WTC11 (cell line): ENCODE measurements around the gene SMIM22. TPM values are rescaled to one million over a fixed set of nuclear protein-coding genes. Genes with fewer than 3 reads are reported as not detected.

Experiments used
- ATAC-seq: fragments of 200-7000 bp; cut with Tn5 transposase; 2 replicates; pipeline ENCODE4 v1.10.0; 2021; ENCODE audit warnings: mild to moderate bottlenecking, moderate library complexity
- CTCF ChIA-PET: fragments of 300-600 bp; sonication (Branson Sonifier 250); formaldehyde crosslinking; loops from one replicate; lab custom pipeline; 2021; ENCODE audit warnings: antibody characterized with exemption; lab: Charles Lee
- POLR2A ChIA-PET: fragments of 350-600 bp; sonication (Branson Sonifier 250); formaldehyde crosslinking; loops from one replicate; lab custom pipeline; 2021; ENCODE audit warnings: antibody characterized with exemption; lab: Charles Lee
- DNase-seq: peaks from one replicate; pipeline ENCODE4 v3.0.0; 2021; ENCODE audit warnings: low spot score
- H3K27ac Mint-ChIP-seq: 2 replicates; pipeline ENCODE4 v1.8.0; 2021; ENCODE audit warnings: mixed read lengths
- H3K27me3 Mint-ChIP-seq: 2 replicates; pipeline ENCODE4 v1.8.0; 2021; ENCODE audit warnings: low read depth, mild to moderate bottlenecking, moderate library complexity, mixed read lengths
- H3K36me3 Mint-ChIP-seq: 2 replicates; pipeline ENCODE4 v1.8.0; 2021; ENCODE audit warnings: mixed read lengths
- H3K4me1 Mint-ChIP-seq: 2 replicates; pipeline ENCODE4 v1.8.0; 2022; ENCODE audit warnings: mixed read lengths
- H3K4me3 Mint-ChIP-seq: 2 replicates; pipeline ENCODE4 v1.8.0; 2021; ENCODE audit warnings: mild to moderate bottlenecking, moderate library complexity, mixed read lengths
- H3K9me3 Mint-ChIP-seq: 2 replicates; pipeline ENCODE4 v1.8.0; 2021; ENCODE audit warnings: mixed read lengths
- AFF4 ChIP-seq: sonication (generic); formaldehyde crosslinking; IDR thresholded peaks from 2 replicates; pipeline ENCODE4 v1.8.1; 2023; ENCODE audit warnings: mild to moderate bottlenecking, missing genetic modification reagents, borderline replicate concordance
- CREM ChIP-seq: sonication (generic); formaldehyde crosslinking; IDR thresholded peaks from 2 replicates; pipeline ENCODE4 v1.8.1; 2022; ENCODE audit warnings: mild to moderate bottlenecking, missing genetic modification reagents, moderate library complexity
- ESRRA ChIP-seq: sonication (generic); formaldehyde crosslinking; IDR thresholded peaks from 2 replicates; pipeline ENCODE4 v1.8.1; 2022; ENCODE audit warnings: mild to moderate bottlenecking, missing genetic modification reagents, borderline replicate concordance
- FOXJ3 ChIP-seq: sonication (generic); formaldehyde crosslinking; IDR thresholded peaks from 2 replicates; pipeline ENCODE4 v1.9.0; 2021; ENCODE audit warnings: missing genetic modification reagents, mild to moderate bottlenecking, borderline replicate concordance
- FOXK1 ChIP-seq: sonication (generic); formaldehyde crosslinking; IDR thresholded peaks from 2 replicates; pipeline ENCODE4 v1.8.0; 2022; ENCODE audit warnings: mild to moderate bottlenecking, moderate library complexity, missing genetic modification reagents
- FOXP1 ChIP-seq: sonication (generic); formaldehyde crosslinking; IDR thresholded peaks from 2 replicates; pipeline ENCODE4 v1.8.0; 2022; ENCODE audit warnings: missing genetic modification reagents, mild to moderate bottlenecking, moderate library complexity, borderline replicate concordance
- IRF1 ChIP-seq: sonication (generic); formaldehyde crosslinking; IDR thresholded peaks from 2 replicates; pipeline ENCODE4 v1.8.0; 2023; ENCODE audit warnings: missing genetic modification reagents
- NFATC4 ChIP-seq: fragments of 250-450 bp; sonication (Bioruptor Pico); IDR thresholded peaks from 2 replicates; pipeline ENCODE4 v1.9.0; 2021; ENCODE audit warnings: mild to moderate bottlenecking
- NR1H2 ChIP-seq: sonication (generic); formaldehyde crosslinking; IDR thresholded peaks from 2 replicates; pipeline ENCODE4 v1.9.0; 2021; ENCODE audit warnings: mild to moderate bottlenecking, moderate library complexity, missing genetic modification reagents
- TEAD1 ChIP-seq: sonication (generic); formaldehyde crosslinking; IDR thresholded peaks from 2 replicates; pipeline ENCODE4 v1.8.0; 2022; ENCODE audit warnings: mild to moderate bottlenecking, missing genetic modification reagents
- ZBTB21 ChIP-seq: sonication (generic); formaldehyde crosslinking; IDR thresholded peaks from 2 replicates; pipeline ENCODE4 v1.8.1; 2023; ENCODE audit warnings: mild to moderate bottlenecking, missing genetic modification reagents, borderline replicate concordance
- ZNF219 ChIP-seq: sonication (generic); formaldehyde crosslinking; IDR thresholded peaks from 2 replicates; pipeline ENCODE4 v1.8.0; 2023; ENCODE audit warnings: missing genetic modification reagents, mild to moderate bottlenecking, borderline replicate concordance
- ZNF671 ChIP-seq: fragments of 250-450 bp; sonication (Bioruptor Pico); IDR thresholded peaks from 2 replicates; pipeline ENCODE4 v1.8.0; 2021; ENCODE audit warnings: mild to moderate bottlenecking
- total RNA-seq: library from RNA; stranded (reverse); gene quantifications from 3 replicates; pipeline ENCODE4 v1.2.3, GENCODE V29; 2021
- TF ChIP-seq, protein P1 (sequence below): sonication (generic); formaldehyde crosslinking; IDR thresholded peaks from 2 replicates; pipeline ENCODE4 v1.8.1; 2023; ENCODE audit warnings: mild to moderate bottlenecking, missing genetic modification reagents
- TF ChIP-seq, protein P2 (sequence below): sonication (generic); formaldehyde crosslinking; IDR thresholded peaks from 2 replicates; pipeline ENCODE4 v1.8.0; 2023; ENCODE audit warnings: mild to moderate bottlenecking, missing genetic modification reagents
- TF ChIP-seq, protein P3 (sequence below): fragments of 250-450 bp; sonication (Bioruptor Pico); IDR thresholded peaks from 2 replicates; pipeline ENCODE4 v1.8.0; 2021; ENCODE audit warnings: mild to moderate bottlenecking
- TF ChIP-seq, protein P4 (sequence below): sonication (generic); formaldehyde crosslinking; IDR thresholded peaks from 2 replicates; pipeline ENCODE4 v1.8.1; 2023; ENCODE audit warnings: mild to moderate bottlenecking, missing genetic modification reagents, moderate library complexity

Gene SMIM22
- total RNA-seq, 1 experiment from 2014 or later = not detected

DNA sequence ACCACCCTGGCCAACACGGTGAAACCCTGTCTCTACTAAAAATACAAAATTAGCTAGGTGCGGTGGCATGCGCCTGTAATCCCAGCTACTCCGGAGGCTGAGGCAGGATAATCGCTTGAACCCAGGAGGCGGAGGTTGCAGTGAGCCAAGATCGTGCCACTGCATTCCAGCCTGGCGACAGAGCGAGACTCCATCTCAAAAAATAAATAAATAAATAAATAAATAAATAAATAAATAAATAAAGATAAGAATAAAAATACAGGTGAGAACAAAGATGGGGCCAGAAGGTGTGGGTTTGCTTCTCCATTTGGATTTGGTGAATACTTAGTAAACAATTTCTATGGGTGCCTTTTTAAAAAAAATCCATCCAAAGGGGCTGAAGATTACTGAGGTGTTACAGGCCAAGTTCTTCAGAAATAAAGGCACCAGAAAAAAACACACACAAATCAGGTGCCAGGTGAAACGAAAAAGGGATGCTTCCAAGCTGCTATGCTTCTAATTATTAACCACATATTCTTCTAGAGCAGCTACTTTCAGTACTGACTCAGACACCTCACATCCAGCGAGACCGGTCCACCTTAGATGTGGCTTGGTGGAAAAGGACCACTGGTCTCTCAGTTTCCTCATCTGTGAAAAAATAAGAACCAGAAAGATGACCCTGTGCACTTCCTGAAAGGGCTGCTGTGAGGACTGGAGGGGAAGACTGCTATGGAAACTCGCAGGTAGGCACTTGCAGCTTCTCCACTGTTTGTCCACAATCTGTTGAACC, 42.7 kb downstream of the SMIM22 start (continued):
- TF ChIP-seq, protein P1, sequence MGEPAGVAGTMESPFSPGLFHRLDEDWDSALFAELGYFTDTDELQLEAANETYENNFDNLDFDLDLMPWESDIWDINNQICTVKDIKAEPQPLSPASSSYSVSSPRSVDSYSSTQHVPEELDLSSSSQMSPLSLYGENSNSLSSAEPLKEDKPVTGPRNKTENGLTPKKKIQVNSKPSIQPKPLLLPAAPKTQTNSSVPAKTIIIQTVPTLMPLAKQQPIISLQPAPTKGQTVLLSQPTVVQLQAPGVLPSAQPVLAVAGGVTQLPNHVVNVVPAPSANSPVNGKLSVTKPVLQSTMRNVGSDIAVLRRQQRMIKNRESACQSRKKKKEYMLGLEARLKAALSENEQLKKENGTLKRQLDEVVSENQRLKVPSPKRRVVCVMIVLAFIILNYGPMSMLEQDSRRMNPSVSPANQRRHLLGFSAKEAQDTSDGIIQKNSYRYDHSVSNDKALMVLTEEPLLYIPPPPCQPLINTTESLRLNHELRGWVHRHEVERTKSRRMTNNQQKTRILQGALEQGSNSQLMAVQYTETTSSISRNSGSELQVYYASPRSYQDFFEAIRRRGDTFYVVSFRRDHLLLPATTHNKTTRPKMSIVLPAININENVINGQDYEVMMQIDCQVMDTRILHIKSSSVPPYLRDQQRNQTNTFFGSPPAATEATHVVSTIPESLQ = no peak
- no peak for TF ChIP-seq ZBTB21 (CRISPR knock-in tag)

- DNase-seq (no peak), ATAC-seq (no peak)
- TF ChIP-seq AFF4 (CRISPR knock-in tag) (no peak), CREM (no peak), IRF1 (CRISPR knock-in tag) (no peak), TEAD1 (no peak), NR1H2 (no peak), FOXK1 (CRISPR knock-in tag) (no peak), ZNF671 (CRISPR knock-in tag) (no peak), FOXP1 (CRISPR knock-in tag) (no peak), FOXJ3 (CRISPR knock-in tag) (no peak), NFATC4 (no peak), ZNF219 (CRISPR knock-in tag) (no peak), ESRRA (CRISPR knock-in tag) (no peak)
- TF ChIP-seq, protein P2, sequence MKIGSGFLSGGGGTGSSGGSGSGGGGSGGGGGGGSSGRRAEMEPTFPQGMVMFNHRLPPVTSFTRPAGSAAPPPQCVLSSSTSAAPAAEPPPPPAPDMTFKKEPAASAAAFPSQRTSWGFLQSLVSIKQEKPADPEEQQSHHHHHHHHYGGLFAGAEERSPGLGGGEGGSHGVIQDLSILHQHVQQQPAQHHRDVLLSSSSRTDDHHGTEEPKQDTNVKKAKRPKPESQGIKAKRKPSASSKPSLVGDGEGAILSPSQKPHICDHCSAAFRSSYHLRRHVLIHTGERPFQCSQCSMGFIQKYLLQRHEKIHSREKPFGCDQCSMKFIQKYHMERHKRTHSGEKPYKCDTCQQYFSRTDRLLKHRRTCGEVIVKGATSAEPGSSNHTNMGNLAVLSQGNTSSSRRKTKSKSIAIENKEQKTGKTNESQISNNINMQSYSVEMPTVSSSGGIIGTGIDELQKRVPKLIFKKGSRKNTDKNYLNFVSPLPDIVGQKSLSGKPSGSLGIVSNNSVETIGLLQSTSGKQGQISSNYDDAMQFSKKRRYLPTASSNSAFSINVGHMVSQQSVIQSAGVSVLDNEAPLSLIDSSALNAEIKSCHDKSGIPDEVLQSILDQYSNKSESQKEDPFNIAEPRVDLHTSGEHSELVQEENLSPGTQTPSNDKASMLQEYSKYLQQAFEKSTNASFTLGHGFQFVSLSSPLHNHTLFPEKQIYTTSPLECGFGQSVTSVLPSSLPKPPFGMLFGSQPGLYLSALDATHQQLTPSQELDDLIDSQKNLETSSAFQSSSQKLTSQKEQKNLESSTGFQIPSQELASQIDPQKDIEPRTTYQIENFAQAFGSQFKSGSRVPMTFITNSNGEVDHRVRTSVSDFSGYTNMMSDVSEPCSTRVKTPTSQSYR (CRISPR knock-in tag) = no peak
- TF ChIP-seq, protein P3, sequence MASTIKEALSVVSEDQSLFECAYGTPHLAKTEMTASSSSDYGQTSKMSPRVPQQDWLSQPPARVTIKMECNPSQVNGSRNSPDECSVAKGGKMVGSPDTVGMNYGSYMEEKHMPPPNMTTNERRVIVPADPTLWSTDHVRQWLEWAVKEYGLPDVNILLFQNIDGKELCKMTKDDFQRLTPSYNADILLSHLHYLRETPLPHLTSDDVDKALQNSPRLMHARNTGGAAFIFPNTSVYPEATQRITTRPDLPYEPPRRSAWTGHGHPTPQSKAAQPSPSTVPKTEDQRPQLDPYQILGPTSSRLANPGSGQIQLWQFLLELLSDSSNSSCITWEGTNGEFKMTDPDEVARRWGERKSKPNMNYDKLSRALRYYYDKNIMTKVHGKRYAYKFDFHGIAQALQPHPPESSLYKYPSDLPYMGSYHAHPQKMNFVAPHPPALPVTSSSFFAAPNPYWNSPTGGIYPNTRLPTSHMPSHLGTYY (CRISPR knock-in tag) = no peak
- TF ChIP-seq, protein P4, sequence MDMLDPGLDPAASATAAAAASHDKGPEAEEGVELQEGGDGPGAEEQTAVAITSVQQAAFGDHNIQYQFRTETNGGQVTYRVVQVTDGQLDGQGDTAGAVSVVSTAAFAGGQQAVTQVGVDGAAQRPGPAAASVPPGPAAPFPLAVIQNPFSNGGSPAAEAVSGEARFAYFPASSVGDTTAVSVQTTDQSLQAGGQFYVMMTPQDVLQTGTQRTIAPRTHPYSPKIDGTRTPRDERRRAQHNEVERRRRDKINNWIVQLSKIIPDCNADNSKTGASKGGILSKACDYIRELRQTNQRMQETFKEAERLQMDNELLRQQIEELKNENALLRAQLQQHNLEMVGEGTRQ (CRISPR knock-in tag) = no peak
- ChIA-PET CTCF (interaction anchor here (1.2 kb wide), 1 partner anchor 96 kb away, joined by 3 read pairs; no protein-coding TSS in a partner anchor), POLR2A (no interaction called here)
- Mint-ChIP-seq H3K4me3 (no peak overlapping the region), H3K4me1 (no peaks in the 10 kb centered on the region), H3K36me3 (peaks cover 51% of the 10 kb centered on the region), H3K27ac (no peak overlapping the region), H3K9me3 (no peaks in the 10 kb centered on the region), H3K27me3 (no peaks in the 10 kb centered on the region)
Observed at GRCh38 chr16:4839942-4840341, 44.8 kb downstream of the SMIM22 start.
